Activated effector memory CD4-positive, alpha-beta T cell treated with anti-CD3 and anti-CD28 coated beads, Interleukin-2, amount 50 U/mL, for 16 hours (primary cell): ENCODE data around the gene MRGPRD.

Experiments
- DNase-seq: peaks from one replicate; pipeline ENCODE4 v3.0.0-alpha.2; 2020

Gene MRGPRD

DNA sequence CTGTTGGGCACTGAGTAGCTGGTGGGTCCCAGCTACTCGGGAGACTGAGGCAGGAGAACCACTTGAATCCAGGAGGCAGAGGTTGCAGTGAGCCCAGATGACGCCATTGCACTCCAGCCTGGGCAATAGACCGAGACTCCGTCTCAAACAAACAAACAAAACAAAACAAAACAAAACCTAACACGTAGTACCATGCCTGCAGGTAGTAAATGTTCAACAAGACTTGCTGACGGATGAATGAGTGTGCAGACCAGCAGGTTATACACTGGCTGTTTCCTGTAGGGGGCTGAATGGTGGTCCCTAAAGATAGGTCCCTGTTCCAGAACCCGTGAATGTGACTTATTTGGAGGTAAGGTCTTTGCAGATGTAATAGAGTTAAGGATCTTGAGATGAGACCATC, 12.8 kb upstream of the MRGPRD start:
- no peak for DNase-seq

DNA sequence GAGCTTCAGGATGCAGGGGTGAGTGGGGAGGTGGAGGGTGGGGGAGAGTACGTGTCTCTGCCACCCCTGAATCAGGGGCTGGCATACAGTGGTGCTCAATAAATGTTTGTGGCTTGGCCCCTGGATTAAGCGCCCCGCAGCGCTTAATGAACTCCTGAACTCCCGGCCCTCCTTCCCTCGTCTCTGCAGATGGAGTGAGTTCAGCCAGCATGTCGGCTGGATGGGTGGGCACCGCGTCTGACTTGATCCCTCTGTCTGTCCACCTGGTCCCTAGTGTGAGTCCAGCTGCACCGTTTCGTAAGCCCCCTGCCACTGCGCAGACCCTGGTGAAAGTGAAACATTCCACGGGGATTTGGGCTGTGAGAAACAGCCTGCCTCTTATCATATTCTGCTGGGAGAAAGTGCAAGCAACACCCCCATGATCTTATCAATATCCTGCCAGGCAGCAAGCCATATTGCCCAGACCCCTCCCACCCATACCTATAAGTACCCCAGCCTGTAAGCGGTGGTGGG, 12.0 kb upstream of the MRGPRD start:
- DNase-seq: peak; percentile 54

GRCh38 chr11:68990995-68991780, 10.4 kb upstream of the MRGPRD start:
- peak; percentile 42 for DNase-seq

DNA sequence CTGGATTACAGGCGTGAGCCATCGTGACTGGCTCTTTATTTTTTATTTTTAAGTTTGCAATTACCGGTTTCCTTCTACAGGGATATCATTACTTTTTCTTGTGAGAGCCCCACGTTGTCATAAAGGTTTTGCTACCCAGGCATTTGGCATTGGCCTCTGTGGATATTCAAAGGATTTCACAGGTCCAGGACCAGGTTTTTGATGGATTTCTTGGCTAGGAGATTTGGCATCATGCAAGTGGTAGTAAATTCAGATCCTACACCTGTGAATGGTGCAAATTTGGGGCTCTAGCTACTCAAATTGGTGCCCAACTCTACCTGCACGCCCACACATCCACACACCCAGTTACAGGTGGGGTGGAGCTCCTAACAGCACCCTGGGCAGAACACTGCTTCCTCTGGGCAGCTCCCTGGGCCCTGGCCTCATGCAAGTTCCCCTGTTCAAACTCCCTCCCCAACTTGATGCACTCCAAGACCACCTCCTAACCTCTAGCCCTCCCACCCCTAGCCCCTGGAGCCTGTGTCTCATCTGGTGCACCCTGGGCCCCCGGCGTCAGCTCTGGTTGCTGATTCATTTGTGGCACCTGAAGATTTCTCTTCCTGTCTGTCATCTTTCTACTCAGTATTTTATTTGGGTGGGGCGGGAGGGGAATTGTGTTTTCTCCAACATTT, 9.3 kb upstream of the MRGPRD start:
- DNase-seq: peak; percentile 60

- no peak for DNase-seq
Measured at GRCh38 chr11:68988491-68988890, 7.7 kb upstream of the MRGPRD start.

DNA sequence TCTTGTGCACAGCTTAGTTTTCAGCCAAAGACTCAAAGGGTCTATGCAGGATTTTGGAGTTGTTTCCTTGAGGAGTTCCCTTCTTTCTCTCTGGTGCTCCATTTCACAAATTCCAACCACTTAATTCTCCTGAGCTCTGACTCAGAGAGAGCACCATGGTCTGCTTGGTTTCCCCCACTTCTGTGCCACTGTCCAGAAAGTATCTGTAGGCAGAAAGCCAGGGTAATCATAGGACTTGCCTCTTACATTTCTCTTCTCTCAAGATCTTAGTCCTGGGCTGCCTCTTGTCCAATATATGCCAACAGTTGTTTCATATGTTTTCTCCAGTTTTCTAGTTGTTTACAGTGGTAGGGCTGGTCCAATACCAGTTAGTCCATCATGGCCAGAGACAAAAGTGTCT, 6.4 kb upstream of the MRGPRD start:
- no peak for DNase-seq

DNA sequence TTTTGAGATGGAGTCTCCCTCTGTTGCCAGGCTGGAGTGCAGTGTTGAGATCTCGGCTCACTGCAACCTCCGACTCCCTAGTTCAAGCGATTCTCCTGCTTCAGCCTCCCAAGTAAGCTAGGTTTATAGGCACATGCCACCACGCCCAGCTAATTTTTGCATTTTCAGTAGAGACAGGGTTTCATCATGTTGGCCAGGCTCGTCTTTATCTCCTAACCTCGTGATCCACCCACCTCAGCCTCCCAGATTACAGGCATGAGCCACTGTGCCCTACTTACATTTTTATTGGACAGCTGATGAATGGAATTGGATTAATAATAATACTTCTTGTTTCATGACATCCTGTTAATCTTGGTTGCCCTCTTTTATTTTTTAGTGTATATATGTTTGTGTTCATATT, 3.0 kb upstream of the MRGPRD start:
- DNase-seq: no peak

GRCh38 chr11:68982134-68982533, 1.3 kb upstream of the MRGPRD start:
- DNase-seq: no peak

GRCh38 chr11:68979931-68980775, 633 bp downstream of the MRGPRD start:
- peak; percentile 50 for DNase-seq

- peak; percentile 28 for DNase-seq
Measured at GRCh38 chr11:68978931-68979594, 1.7 kb downstream of the MRGPRD start.

GRCh38 chr11:68978626-68978930, 2.2 kb downstream of the MRGPRD start:
- DNase-seq: peak; percentile 17

GRCh38 chr11:68977781-68978625, 2.8 kb downstream of the MRGPRD start:
- DNase-seq: peak; percentile 44

- peak; percentile 45 for DNase-seq
Measured at GRCh38 chr11:68976563-68976962, 4.2 kb downstream of the MRGPRD start.

DNA sequence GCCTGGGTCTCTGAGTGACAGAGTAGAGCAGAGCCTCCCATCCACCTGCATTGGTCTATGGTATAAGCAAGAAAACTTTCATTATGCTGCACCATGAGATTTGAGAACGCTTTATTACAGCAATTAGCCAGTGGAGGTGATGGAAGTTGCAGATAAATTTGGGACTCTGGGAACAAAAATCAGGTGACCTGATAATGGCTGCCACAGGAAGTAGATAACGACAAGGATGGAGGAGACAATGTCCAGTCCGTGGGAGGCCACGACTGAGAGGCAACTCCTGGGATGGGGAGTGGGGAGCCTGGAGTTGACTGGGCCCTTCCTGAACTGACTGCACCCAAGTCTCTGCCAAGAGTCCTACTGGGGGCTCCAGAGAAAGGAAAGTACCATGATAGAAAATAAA, 4.7 kb downstream of the MRGPRD start:
- no peak for DNase-seq

DNA sequence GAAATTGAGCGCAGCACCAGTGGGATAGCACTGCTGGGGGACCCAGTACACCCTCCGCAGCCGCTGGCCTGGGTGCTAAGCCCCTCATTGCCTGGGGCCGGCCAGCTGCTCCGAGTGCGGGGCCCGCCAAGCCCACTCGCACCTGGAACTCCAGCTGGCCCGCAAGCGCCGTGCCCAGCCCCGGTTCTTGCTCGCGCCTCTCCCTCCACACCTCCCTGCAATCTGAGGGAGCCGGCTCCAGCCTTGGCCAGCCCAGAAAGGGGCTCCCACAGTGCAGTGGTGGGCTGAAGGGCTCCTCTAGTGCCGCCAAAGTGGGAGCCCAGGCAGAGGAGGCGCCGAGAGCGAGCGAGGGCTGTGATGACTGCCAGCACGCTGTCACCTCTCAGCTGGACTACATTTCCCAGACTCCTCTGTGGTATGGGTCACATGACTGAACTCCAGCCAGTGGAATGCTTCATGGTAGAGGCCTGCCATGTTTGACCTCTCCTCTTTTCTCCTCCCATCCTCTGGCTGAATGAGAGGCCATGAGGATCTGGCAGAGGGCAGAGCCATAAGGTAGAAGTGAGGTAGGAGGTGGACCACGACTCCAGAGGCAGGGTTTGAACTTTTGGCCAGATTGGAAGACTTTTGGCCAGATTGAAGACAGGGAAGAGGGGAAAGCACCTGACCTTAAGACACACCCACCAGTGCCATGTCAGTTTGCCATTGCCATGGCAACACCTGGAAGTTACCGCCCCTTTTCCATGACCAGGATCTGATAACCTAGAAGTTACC, 6.2 kb downstream of the MRGPRD start:
- DNase-seq: peak; percentile 61

GRCh38 chr11:68973706-68974105, 7.1 kb downstream of the MRGPRD start:
- peak; percentile 38 for DNase-seq

- peak; percentile 4 for DNase-seq
Measured at GRCh38 chr11:68973219-68973618, 7.6 kb downstream of the MRGPRD start.

GRCh38 chr11:68970921-68971636, 9.7 kb downstream of the MRGPRD start:
- peak; percentile 48 for DNase-seq

DNA sequence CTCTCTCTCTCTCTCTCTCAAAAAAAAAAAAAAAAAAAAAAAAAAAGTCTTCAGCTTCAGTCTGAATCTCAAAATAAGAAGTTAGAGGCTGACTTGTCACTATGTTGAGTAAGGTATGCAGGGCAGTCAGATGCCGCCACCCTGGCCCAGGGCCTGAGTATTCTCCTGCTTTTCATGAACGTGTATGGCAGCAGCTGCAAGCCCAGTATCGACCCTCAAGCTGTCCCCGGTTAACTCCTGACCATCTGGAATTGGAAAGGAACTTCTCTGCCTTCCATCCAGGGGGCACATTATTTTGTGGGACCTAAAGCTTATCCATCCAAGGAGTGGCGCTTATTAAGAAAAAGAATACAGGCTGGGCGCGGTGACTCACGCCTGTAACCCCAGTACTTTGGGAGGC, 11.4 kb downstream of the MRGPRD start:
- peak; percentile 27 for DNase-seq
